HG03039 (cell line): ENCODE measurements around the gene COL21A1.

Experiments
- ATAC-seq: cut with Tn5 transposase; IDR thresholded peaks from one replicate; pipeline ENCODE4 v1.9.1; 2021; ENCODE audit warnings: mild to moderate bottlenecking, moderate library complexity; ENCODE audit not compliant: unreplicated experiment

Gene COL21A1

DNA sequence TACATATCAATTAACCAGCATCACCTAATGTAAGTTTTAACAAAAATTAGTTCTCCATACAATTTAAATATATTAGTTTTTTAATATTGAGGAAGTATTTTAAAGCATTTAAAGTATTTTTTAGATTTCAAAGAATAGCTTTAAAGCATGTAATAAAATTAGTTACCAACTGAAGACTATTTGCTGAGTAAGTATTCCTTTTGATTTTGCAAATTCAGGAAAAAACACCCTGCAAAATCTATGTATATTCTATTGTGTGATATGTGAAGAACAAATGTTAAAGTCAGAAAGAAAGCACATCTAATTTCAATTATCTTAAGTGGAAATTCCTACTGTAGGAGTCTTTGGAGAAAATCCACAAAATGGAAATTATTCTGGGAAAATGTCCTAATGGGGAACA, 107.3 kb downstream of the COL21A1 start:
- no peak for ATAC-seq

DNA sequence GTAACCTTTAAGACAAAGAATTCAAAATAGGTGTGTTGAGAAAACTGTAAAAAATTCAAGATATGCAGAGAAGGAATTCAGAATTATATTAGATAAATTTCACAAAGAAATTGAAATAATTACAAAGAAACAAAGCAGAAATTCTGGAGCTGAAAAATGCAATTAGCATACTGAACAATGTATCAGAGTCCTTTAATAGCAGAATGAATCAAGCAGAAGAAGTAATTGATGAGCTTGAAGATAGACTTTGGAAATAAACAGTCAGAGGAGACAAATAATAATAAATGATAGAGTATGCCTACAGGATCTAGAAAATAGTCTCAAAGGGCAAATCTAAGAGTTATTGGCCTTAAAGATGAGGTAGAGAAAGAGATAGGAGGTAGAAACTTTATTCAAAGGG, 131.7 kb downstream of the COL21A1 start:
- no peak for ATAC-seq

DNA sequence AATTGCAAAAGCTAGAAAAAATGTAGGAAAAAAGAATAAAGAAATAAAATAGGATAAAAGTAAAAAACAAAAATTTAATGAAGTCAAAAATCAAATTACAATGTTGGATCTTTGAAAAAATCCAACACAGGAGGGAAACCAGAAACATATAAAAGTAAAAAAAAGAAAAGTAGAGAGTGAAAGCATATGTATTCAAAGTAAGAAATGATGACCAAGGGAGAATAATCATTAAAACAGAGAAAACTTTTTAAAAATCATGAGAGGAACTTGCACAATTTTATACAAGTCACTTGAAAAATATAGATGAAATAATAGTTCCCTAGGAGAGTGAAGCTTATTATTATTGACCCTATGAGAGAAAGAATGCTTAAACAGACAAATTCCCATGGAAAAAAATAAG, 138.2 kb downstream of the COL21A1 start:
- no peak for ATAC-seq

DNA sequence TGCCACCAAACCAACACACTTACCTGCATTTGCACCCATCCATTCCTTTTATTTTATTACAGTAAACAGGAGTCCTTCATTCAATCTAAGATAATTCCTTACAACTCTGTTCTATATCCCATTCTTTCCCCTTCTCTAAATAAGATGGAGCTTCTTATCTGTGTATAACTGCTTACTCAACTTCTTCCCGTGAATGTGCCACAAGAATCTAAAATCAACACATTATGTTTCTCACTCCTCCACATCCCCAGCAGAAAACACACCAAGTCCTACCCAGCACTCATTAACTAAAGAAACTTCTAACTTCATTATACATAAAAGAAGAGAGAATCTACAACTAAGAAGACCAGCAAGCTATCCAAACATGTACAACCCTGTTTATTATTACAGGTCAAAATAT, 141.1 kb downstream of the COL21A1 start:
- no peak for ATAC-seq

DNA sequence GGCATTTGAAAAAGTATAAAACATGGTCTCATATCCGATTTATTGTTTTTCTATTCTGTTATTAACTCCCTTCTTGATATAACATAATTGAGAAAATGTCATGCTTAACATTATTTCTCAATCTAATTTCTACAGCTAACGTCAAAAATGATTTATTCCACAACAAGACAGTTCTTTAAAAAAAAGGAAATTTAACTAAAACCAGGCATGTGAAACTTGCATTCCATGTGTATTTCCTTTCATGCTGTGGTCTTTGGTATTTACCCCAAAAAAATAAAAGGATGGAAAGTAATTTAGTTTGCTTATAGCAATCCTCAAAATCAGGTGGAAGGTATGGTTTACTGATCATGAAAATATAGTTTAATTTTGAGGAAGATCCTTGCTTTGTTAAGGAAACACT, 142.8 kb downstream of the COL21A1 start:
- no peak for ATAC-seq

DNA sequence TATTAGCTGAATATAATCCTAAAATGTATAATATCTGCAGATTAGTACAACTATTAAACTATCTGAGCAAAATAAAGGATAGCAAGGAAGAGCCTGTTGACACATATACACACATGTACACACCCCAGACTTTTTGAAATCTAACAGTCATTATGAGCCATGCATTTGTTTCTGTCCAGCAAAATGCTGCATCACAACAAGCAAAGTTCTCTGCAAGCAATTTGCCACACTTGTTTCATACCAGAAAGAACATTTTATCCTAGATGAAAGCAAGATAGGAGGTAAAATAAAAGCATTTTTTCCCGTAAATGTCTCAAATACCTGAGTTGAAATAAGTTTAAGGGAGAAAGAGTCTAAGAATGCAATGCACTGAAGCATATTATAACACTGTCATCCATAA, 145.2 kb downstream of the COL21A1 start:
- no peak for ATAC-seq

DNA sequence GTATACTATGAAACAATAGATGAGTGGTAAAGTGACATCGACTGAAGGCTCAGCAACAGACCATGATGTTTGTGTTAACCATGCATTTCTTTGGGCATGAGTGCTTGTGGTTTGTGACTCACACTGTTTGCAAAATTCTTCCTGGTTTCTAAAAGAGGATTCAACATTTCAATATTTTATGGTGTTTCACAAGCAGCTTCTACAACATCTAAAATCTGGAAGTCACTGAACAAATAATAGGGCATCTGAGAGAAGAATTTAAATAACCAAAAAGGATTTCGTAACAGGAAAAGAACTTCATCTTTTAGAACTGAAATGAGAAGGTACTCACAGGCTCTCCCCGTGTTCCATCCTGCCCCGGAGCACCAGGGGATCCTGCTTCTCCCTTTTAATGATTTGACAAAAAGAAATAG, 146.2 kb downstream of the COL21A1 start:
- ATAC-seq, result no peak

DNA sequence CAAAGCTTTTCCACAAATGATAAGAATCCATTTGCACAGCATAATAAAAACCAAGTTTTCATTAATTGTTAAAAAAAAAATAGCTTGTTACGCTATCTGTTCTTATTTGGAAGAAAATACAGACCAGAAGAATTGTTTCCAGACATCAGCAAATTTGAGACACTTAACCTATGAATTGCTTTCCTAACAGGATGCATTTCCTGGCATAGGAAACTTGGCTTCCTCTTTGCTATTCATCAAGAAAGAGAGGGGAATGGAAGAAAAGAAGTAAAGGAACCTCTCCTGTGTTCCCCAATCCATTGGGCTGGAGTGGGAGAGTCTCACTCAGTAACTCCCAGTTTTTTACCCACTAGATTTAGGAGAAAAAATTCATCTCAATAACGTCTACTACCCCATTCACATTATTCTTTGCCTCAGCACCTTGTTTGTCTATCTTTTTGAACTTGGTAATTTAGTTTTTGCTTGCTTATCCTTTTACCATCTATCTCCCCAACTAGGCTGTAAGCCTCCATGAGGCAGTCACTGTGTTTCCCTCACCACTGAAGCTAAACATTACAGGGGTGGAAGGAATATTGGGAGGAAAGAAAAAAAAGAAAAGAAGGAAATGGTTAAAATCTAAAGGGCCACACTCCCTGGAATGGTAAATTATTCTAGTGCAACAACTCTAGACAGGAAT, 150.3 kb downstream of the COL21A1 start:
- ATAC-seq, result no peak

DNA sequence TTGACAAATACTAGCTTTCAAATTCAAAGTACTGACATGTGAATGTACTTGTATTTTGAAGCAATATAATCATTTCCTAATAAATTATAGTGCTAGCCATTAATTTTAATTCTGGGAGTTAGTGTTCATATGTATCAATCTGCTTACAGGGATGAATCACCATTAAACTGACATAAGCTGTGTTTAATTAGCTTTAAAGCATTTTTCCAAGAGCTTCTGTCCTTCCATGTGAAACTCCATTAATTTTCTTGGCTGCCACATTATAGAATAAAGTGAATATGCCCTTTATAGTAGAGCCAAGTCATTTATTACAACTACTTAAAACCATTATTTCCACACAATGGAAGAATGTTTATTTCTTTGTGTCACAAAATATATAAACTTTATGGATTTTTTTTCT, 150.8 kb downstream of the COL21A1 start:
- ATAC-seq, result no peak

DNA sequence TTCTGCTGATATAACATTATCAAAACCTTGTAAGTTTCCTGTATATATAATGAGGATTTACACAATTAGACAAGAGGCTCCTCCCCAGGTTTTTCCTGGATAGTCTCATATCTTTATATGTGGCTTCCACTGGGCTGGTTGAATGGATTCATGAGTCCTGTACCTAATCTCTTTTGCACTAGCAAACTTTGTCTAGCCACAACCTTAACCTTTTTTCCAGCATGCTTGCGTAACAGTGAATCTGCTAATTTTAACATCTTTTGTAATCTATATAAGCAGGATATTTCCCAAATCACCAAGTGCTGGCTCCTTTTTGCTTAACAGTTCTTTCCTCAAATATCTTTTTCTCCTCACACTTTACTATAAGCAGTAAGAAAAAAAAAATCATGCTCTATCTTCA, 153.6 kb downstream of the COL21A1 start:
- no peak for ATAC-seq

DNA sequence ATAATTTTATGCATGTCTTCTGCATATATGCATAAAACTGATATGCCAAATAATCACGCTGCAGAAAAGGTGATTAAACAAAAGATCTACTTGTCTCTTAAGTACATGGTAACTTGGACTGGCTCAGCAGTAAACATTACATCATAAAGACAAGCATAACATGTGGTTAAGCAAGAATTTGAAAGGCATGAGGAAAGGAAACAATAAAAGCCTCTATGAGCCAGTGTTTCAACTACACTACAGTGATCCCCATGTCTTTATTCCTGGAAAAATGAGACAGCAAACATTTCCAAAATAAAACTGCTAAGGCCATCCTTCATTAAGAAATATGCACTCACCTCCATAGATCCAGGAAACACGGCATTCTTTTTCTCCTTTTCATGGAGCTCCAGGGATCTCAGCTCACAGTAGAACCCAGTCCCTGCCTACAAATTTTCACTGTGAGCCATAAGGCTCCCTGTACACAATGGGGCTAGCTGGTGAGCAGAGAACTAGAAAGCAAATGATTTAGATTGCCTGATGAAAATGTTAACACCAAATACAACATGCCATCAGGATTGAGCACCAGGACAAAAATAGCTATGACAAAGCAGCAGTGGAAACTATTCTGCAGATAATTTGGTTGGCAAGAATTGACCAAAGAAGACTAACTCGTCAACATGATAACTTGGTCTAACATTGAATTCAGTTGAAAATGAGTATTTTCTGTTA, 156.1 kb downstream of the COL21A1 start:
- ATAC-seq, result no peak

DNA sequence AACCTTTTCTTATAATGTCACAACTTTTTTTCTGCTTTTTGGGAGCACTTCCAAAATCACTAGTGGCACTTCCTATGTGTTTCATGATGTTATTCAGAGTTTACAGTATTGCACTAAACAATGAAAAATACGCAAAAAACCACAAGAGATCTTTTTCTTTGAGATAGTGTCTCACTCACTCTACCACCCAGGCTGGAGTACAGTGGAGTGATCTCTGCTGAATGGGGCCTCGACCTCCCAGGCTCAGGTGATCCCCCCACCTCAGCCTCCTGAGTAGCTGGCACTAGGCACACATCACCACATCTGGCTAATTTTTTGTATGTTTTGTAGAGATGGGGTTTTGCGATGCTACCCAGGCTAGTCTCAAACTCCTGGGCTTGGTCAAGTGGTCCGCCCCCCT, 158.7 kb downstream of the COL21A1 start:
- no peak for ATAC-seq

DNA sequence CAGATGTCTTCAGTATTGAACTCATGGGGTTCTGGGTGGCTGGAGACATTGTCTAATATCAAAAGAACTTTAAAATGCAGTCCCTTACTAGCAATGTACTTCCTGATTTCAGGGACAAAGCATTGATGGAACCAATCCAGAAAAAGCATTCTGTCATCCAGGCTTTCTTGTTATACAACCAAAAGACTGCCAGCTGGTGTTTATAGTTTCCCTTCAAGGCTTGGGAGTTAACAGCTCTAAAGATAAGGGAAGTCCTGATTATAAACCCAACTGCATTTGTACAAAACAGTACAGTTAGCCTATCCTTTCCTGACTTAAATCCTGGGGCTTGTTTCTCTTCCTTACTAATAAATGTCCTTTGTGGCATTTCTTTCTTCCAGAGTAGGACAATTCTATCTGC, 160.0 kb downstream of the COL21A1 start:
- no peak for ATAC-seq

DNA sequence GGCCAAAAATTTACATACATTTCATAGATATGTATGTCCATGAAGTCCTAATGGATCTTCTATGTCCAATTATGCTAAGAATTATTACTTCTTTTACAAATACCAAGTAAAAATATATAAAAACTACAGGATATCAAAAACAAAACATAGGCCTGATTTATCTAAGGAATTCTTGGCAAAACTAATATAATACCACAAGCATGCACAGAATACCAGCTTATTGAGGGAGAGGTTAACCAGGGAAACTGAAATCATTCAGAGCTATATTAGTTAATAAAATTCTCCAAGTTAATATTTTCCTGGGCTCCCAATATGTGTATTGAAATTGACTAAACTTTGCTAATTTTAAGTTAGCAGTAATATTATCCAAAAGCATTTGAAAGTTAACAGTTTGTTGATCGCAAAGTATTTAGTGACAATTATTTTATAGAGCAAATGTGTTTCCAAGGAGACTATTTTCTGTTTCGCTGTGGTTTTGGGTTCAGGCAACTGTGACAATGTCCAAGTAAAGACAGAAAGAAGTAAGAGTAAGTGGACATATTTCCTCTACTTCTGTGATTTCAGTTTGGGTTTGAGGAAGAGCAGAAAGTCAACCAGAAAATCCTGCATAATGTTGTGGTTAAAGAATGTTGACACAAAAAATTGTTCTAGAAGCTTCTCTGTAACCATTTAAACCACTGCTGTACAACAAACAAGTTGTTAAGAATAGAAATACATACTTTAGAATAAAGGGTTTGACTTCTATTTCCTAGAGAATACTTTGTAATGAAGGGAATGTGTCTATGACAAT, 167.4 kb downstream of the COL21A1 start:
- no peak for ATAC-seq

DNA sequence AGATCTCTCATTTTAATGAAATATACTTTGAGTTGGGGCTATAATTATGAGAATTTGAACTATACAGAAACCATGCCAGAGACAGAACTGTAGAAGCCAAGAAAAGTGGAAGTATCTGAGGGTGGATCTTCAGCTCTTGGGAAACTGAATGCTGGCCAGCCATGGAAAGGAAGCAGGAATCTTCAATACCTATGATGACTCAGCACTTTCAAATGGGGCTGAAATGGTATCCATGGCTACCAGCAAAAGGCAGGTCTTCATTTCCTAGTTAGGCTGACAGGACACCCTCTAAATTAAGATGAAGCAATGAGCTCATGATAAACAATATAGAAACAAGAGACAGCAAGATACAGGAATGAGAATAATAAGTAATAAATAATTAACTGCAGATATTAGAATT, 171.3 kb downstream of the COL21A1 start:
- ATAC-seq, result no peak

DNA sequence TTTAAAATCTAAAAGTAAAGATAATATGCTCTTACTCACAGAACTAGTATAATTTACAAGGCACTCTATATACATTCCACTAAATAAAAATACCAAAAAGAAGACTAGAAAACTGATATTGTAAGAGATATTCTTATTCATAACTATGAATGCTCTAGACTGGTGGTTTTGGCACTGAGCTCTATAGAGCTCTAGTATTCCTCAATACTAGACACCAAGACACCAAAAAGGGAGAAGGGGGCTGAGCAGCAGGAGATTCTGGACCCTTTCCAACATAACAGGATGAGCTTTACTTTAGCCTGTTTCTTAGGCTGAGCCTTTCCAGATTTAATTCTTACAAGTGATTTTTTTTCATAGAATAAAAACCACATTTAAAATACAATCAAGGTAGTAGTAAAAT, 173.6 kb downstream of the COL21A1 start:
- no peak for ATAC-seq

DNA sequence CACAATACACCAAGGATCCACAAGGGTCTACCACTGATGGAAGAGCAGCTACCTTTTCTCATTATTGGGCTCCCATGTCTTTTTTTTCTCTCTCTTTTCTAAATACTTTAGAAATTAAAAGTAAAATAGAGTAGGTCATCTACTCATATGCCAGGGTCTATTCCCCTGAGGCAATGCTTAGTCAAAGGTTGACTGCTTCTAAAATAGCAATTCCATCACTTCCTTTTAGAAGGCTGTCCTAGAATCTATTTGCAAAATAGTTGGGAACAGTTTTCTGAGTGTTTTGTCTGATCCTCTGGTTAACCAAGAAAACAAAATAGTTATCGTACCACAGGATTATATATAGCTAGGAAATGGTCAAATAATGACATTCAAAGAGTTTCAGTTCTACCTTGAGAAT, 174.1 kb downstream of the COL21A1 start:
- no peak for ATAC-seq

DNA sequence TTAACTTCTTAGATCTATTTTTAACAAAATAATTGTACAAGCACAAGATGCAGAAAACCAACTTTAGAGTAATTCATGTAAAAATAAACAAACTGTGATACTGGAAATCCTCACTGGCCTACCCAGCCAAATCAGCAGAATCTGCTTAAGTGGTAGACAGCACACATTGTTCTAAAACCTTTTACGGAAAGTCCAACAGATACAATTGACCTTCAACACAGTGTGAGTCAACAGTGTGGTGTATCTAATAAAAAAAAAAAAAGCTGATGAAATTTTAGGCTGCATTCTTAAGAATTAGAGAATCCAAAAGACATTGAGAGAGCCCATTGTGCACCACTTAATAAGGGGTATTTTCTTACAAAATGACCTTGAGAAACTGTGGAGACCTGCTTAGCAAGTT, 174.5 kb downstream of the COL21A1 start:
- no peak for ATAC-seq

DNA sequence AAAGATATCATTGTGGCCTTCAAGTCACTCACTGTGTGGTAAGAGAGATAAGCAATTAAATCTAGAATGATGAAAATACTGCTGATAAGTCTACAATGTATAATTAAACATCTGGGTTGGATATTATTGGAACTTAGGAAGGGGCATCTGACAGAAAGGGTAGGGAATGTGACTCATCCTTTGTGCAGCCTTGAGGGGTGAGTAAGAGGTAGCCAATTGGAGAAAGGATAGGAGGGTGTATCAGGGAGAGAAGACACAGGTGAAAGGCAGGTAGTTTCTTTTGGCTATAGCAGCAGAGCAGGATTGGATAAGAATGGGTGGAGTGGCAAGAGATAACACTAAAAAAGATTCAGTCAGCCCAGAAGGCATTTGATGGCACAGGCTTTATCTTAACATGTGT, 182.0 kb downstream of the COL21A1 start:
- no peak for ATAC-seq

DNA sequence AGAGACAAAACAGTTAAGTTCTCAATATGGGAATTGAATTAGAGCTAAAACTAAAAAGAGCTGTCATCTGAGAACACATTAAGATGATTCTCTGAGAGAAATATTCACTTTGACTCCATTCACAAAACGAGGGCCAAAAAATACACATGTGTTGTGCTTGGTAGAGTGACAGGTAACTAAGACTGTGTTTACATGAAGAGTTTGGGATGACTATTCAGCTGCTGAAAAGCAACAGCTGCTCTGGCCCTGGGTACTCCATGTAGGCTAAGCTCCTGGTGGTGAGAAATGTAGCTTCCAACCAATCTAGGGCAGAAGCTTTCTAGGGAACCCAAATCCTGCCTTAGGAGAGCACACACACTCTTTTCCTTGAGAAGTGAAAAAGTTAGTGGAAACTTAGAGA, 184.5 kb downstream of the COL21A1 start:
- ATAC-seq, result no peak

DNA sequence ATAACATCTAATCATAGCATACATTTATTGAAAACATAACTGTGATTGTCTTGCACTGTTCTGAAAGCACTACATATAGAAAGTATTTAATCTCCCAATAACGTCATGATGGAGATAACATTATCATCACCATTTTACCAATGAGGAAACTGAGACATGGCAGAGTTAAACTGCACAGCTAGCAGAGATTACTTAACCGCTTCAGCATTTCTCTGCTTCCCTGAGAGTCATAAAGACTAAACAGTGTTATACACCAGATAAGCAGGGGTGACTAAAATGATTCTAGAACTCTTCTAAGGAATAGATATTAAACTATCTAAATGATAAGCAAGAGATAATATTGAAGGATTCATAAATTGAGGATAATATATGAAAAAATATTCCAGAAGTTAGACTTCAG, 188.7 kb downstream of the COL21A1 start:
- no peak for ATAC-seq

DNA sequence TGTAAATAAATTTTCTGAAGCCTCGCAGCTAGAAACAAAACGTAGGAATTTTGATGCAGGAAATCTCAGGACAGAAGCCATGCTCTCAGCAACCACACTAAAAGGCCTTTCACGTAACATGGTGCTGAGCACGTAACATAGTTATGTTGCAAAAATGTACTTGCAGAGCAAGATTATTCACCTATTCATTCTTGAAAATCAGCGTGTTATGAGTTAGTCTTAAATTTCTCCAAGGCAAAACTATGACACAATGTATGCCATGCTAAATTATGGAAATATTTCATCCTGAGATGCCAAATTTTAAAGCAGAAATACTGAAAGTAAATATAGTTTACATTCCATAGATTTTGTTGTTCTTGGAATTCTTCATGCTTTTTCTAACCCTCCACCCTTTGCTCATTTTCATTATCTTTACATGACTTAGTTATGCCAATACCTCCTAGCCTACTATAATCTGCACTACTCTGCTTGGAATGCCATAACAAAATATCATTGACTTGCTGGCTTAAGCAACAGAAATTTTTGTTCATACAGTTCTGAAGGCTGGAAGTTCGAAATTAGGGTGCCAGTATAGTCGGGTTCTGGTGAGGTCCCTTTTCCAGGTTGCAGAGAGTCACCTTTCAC, 192.2 kb downstream of the COL21A1 start:
- ATAC-seq, result no peak
